Fibroblast of lung (primary cell): ENCODE measurements around the gene CIAPIN1. TPM values are rescaled to one million over a fixed set of nuclear protein-coding genes. Genes with fewer than 3 reads are reported as not detected.

Experiments
- DNase-seq, 2 donors: peaks; one replicate each; pipeline versions ENCODE4 v3.0.0 to v3.0.0-alpha.2; 2010; ENCODE audit warnings: low read depth in 2 of 2
- H2AFZ ChIP-seq: 2 replicates; pipeline ENCODE4 v1.5.1; 2012; ENCODE audit warnings: low read length, control low read depth, inconsistent platforms
- H3K27ac ChIP-seq: 2 replicates; pipeline ENCODE4 v1.5.1; 2011; ENCODE audit warnings: low read length, control low read depth; ENCODE audit not compliant: insufficient read depth
- H3K27me3 ChIP-seq: 2 replicates; pipeline ENCODE4 v1.5.1; 2011; ENCODE audit warnings: mild to moderate bottlenecking, low read length; ENCODE audit not compliant: control insufficient read depth, insufficient read depth
- H3K36me3 ChIP-seq: 2 replicates; pipeline ENCODE4 v1.5.1; 2011; ENCODE audit warnings: low read length; ENCODE audit not compliant: control insufficient read depth, insufficient read depth
- H3K4me1 ChIP-seq: 2 replicates; pipeline ENCODE4 v1.5.1; 2011; ENCODE audit warnings: low read length; ENCODE audit not compliant: control insufficient read depth, insufficient read depth; ENCODE audit errors: extremely low read depth
- H3K4me2 ChIP-seq: 2 replicates; pipeline ENCODE4 v1.5.1; 2011; ENCODE audit warnings: low read length, control low read depth; ENCODE audit not compliant: insufficient read depth; ENCODE audit errors: extremely low read depth
- H3K4me3 ChIP-seq, 4 experiments: fragments of 200-600 bp in 1 of 4; sonication (generic) in 1 of 4; replicated peaks in 1 of 4; 2 replicates each; pipeline ENCODE4 v1.5.1; 2011 to 2016; ENCODE audit warnings: low read length in 4 of 4, low read depth in 3 of 4, mild to moderate bottlenecking in 3 of 4, control low read depth in 2 of 4, inconsistent platforms in 1 of 4, mixed read lengths in 1 of 4; ENCODE audit not compliant: insufficient read depth in 1 of 4; ENCODE audit errors: control extremely low read depth in 1 of 4
- H3K79me2 ChIP-seq: 2 replicates; pipeline ENCODE4 v1.5.1; 2012; ENCODE audit warnings: mild to moderate bottlenecking, low read length, inconsistent platforms; ENCODE audit not compliant: control insufficient read depth, insufficient read depth
- H3K9ac ChIP-seq: 2 replicates; pipeline ENCODE4 v1.5.1; 2011; ENCODE audit warnings: mild to moderate bottlenecking, low read length, control low read depth; ENCODE audit not compliant: insufficient read depth
- H3K9me3 ChIP-seq: 2 replicates; pipeline ENCODE4 v1.5.1; 2012; ENCODE audit warnings: low read depth, low read length; ENCODE audit not compliant: control insufficient read depth, insufficient read depth
- H4K20me1 ChIP-seq: 2 replicates; pipeline ENCODE4 v1.5.1; 2011; ENCODE audit warnings: low read length; ENCODE audit not compliant: control insufficient read depth, insufficient read depth; ENCODE audit errors: extremely low read depth
- CTCF ChIP-seq, 2 donors: IDR thresholded peaks in 1 of 2; conservative IDR thresholded peaks in 1 of 2; 1 replicate in 1 of 2; 2 replicates in 1 of 2; pipeline ENCODE4 v1.5.1; 2011 to 2012; ENCODE audit warnings: low read length in 2 of 2, control low read depth in 1 of 2, inconsistent platforms in 1 of 2, low read depth in 1 of 2, mild to moderate bottlenecking in 1 of 2
- EZH2 ChIP-seq: IDR thresholded peaks from 2 replicates; pipeline ENCODE4 v1.5.1; 2012; ENCODE audit warnings: low read length, control low read depth, mild to moderate bottlenecking; ENCODE audit errors: missing control alignments
- polyA plus RNA-seq, 2 donors: library from polyadenylated mRNA; depleted of rRNA in 1 of 2; stranded (reverse) in 1 of 2; unstranded in 1 of 2; fragments of >200 nt; gene quantifications; 2 replicates each; pipeline ENCODE4 v1.2.1, GENCODE V29; 2011 to 2012; ENCODE audit warnings: missing spikeins in 1 of 2
- total RNA-seq: library from RNA; depleted of rRNA; stranded (reverse); fragments of >200 nt; gene quantifications from 2 replicates; pipeline ENCODE4 v1.2.1, GENCODE V29; 2014

CIAPIN1 gene
- total and polyA plus RNA-seq, 2 donors (not counting 1 experiment from before 2014, with no cell fraction given) = 38.3 to 40.2 TPM

- no peak overlapping the region for H3K4me3 ChIP-seq
- no peaks in the 10 kb centered on the region for H4K20me1 ChIP-seq
- H3K4me1 ChIP-seq = no peaks in the 10 kb centered on the region
- H3K4me2 ChIP-seq = no peak overlapping the region
- no peak overlapping the region for H3K27ac ChIP-seq
- no peak for TF ChIP-seq EZH2
- no peak for TF ChIP-seq CTCF (conservative IDR thresholded peaks at IDR 0.05 in 1 of 2, IDR thresholded peaks at IDR 0.05 in 1 of 2; ENCODE audit: low read depth in 1 of 2, low read length in 2 of 2)
- DNase-seq = no peak
- no peaks in the 10 kb centered on the region for H3K27me3 ChIP-seq
- H3K9ac ChIP-seq = no peak overlapping the region
- H3K79me2 ChIP-seq = no peaks in the 10 kb centered on the region
- no peaks in the 10 kb centered on the region for H3K9me3 ChIP-seq
- no peak overlapping the region for H2AFZ ChIP-seq
- H3K36me3 ChIP-seq = peaks cover 15% of the 10 kb centered on the region
These were observed 14.7 kb downstream of the CIAPIN1 start for GRCh38 chr16:57432505-57432904.

- no peak overlapping the region for H3K4me3 ChIP-seq
- no peak overlapping the region for H2AFZ ChIP-seq
- H3K9ac ChIP-seq = no peak overlapping the region
- no peaks in the 10 kb centered on the region for H3K79me2 ChIP-seq
- H3K9me3 ChIP-seq = no peaks in the 10 kb centered on the region
- H4K20me1 ChIP-seq = no peaks in the 10 kb centered on the region
- no peak overlapping the region for H3K4me2 ChIP-seq
- no peaks in the 10 kb centered on the region for H3K27me3 ChIP-seq
- peaks cover 15% of the 10 kb centered on the region for H3K36me3 ChIP-seq
- TF ChIP-seq CTCF (conservative IDR thresholded peaks at IDR 0.05 in 1 of 2, IDR thresholded peaks at IDR 0.05 in 1 of 2; ENCODE audit: low read depth in 1 of 2, low read length in 2 of 2) (no peak), EZH2 (no peak)
- DNase-seq = no peak
- H3K4me1 ChIP-seq = no peaks in the 10 kb centered on the region
- no peak overlapping the region for H3K27ac ChIP-seq
These were observed 16.2 kb downstream of the CIAPIN1 start for GRCh38 chr16:57430955-57431354.

- Histone ChIP-seq H3K4me1 (no peaks in the 10 kb centered on the region), H3K27me3 (no peaks in the 10 kb centered on the region), H3K36me3 (peaks cover 10% of the 10 kb centered on the region), H3K4me3 (no peak overlapping the region), H2AFZ (no peak overlapping the region), H3K27ac (no peak overlapping the region), H3K79me2 (no peaks in the 10 kb centered on the region), H3K9me3 (no peaks in the 10 kb centered on the region), H4K20me1 (no peaks in the 10 kb centered on the region), H3K4me2 (no peak overlapping the region), H3K9ac (no peak overlapping the region)
- no peak for TF ChIP-seq CTCF (conservative IDR thresholded peaks at IDR 0.05 in 1 of 2, IDR thresholded peaks at IDR 0.05 in 1 of 2; ENCODE audit: low read depth in 1 of 2, low read length in 2 of 2)
- no peak for TF ChIP-seq EZH2
- DNase-seq = no peak
These were observed 19.4 kb downstream of the CIAPIN1 start for GRCh38 chr16:57427824-57428223.
